Progenitor cell of endocrine pancreas (in vitro differentiated cells): ENCODE measurements around the gene PRSS8. TPM values are rescaled to one million over a fixed set of nuclear protein-coding genes. Genes with fewer than 3 reads are reported as not detected.
"Not testable (repeated sequence)": the region's sequence is repeated elsewhere in the genome, so short reads cannot be mapped to it uniquely, and the experiment has no call there.

Experiments used
- DNase-seq: peaks from one replicate; pipeline ENCODE4 v3.0.0; 2021; ENCODE audit warnings: low spot score; ENCODE audit not compliant: unreplicated experiment
- H3K27ac Mint-ChIP-seq: 2 replicates; pipeline ENCODE4 v1.8.0; 2021; ENCODE audit warnings: mild to moderate bottlenecking, moderate library complexity, mixed read lengths
- H3K27me3 Mint-ChIP-seq: 2 replicates; pipeline ENCODE4 v1.8.0; 2021; ENCODE audit warnings: mixed read lengths
- H3K36me3 Mint-ChIP-seq: 2 replicates; pipeline ENCODE4 v1.8.0; 2022; ENCODE audit warnings: mixed read lengths; ENCODE audit not compliant: insufficient read depth
- H3K4me1 Mint-ChIP-seq: 2 replicates; pipeline ENCODE4 v1.8.0; 2021; ENCODE audit warnings: low read depth, mixed read lengths
- H3K4me3 Mint-ChIP-seq: 2 replicates; pipeline ENCODE4 v1.8.0; 2021; ENCODE audit warnings: low read depth, mild to moderate bottlenecking, moderate library complexity, mixed read lengths
- H3K9me3 Mint-ChIP-seq: 2 replicates; pipeline ENCODE4 v1.8.0; 2021; ENCODE audit warnings: low read depth, mixed read lengths
- CTCF ChIP-seq: fragments of 200-600 bp; sonication (generic); IDR thresholded peaks from one replicate; pipeline ENCODE4 v1.5.0; 2021; ENCODE audit warnings: antibody characterized with exemption, mild to moderate bottlenecking; ENCODE audit not compliant: unreplicated experiment
- total RNA-seq: library from RNA; stranded (reverse); gene quantifications from 2 replicates; pipeline ENCODE4 v1.2.1, GENCODE V29; 2021

The PRSS8 gene
- total RNA-seq, 1 donor from 2014 or later, result 111 TPM

- DNase-seq, result no peak
- peaks cover 21% of the 10 kb centered on the region for H3K4me1 Mint-ChIP-seq
- H3K36me3 Mint-ChIP-seq, result peaks cover 29% of the 10 kb centered on the region
- H3K9me3 Mint-ChIP-seq, result no peaks in the 10 kb centered on the region
- H3K4me3 Mint-ChIP-seq, result peak overlapping the region; percentile 96
- H3K27ac Mint-ChIP-seq, result peak overlapping the region; percentile 100
- no peak for TF ChIP-seq CTCF
- no peaks in the 10 kb centered on the region for H3K27me3 Mint-ChIP-seq
These were observed 45.7 kb upstream of the PRSS8 start for GRCh38 chr16:31181102-31181830.

- H3K9me3 Mint-ChIP-seq, result no peaks in the 10 kb centered on the region
- peak within 1 kb of the TSS; percentile 96 for H3K4me3 Mint-ChIP-seq
- peak within 1 kb of the TSS; percentile 100 for H3K27ac Mint-ChIP-seq
- H3K27me3 Mint-ChIP-seq, result no peaks in the 10 kb centered on the region
- H3K4me1 Mint-ChIP-seq, result peaks cover 21% of the 10 kb centered on the region
- H3K36me3 Mint-ChIP-seq, result peaks cover 20% of the 10 kb centered on the region
- no peak for TF ChIP-seq CTCF
- DNase-seq, result peak; percentile 83
These were observed 44.4 kb upstream of the PRSS8 start, which contains the start of gene FUS for GRCh38 chr16:31179747-31180459. Gene FUS, plus strand, starts transcription at chr16:31180139. Its CDS starts 76 bp downstream, at chr16:31180215.

- Mint-ChIP-seq H3K27ac (peak overlapping the region; percentile 100), H3K9me3 (no peaks in the 10 kb centered on the region), H3K36me3 (peaks cover 16% of the 10 kb centered on the region), H3K4me1 (peaks cover 21% of the 10 kb centered on the region), H3K4me3 (peak overlapping the region; percentile 96), H3K27me3 (no peaks in the 10 kb centered on the region)
- TF ChIP-seq CTCF, result no peak
- DNase-seq, result no peak
These were observed 43.8 kb upstream of the PRSS8 start for GRCh38 chr16:31179219-31179746.

GRCh38 chr16:31177136-31177535, 41.6 kb upstream of the PRSS8 start:
- TF ChIP-seq CTCF, result no peak
- Mint-ChIP-seq H3K36me3 (peaks cover 2% of the 10 kb centered on the region), H3K4me1 (peaks cover 10% of the 10 kb centered on the region), H3K27ac (no peak overlapping the region), H3K27me3 (no peaks in the 10 kb centered on the region), H3K4me3 (no peak overlapping the region), H3K9me3 (no peaks in the 10 kb centered on the region)
- DNase-seq, result no peak

GRCh38 chr16:31170048-31170447, 34.5 kb upstream of the PRSS8 start:
- H3K27ac Mint-ChIP-seq, result peak overlapping the region; percentile 65
- not testable (repeated sequence) for H3K4me1 Mint-ChIP-seq, H3K27me3 Mint-ChIP-seq, H3K9me3 Mint-ChIP-seq, DNase-seq, H3K36me3 Mint-ChIP-seq, H3K4me3 Mint-ChIP-seq
